HT1080 (cell line): ENCODE measurements around the gene IL25. TPM values are rescaled to one million over a fixed set of nuclear protein-coding genes. Genes with fewer than 3 reads are reported as not detected.
A peak's percentile ranks its signal among the peaks of the same experiment; 100 is the strongest.
"Not testable (repeated sequence)": the region's sequence is repeated elsewhere in the genome, so short reads cannot be mapped to it uniquely, and the experiment has no call there.

Experiments
- DNase-seq: peaks from one replicate; pipeline ENCODE4 v3.0.0-alpha.2; 2015; ENCODE audit warnings: low read depth
- polyA plus RNA-seq, 2 experiments: library from polyadenylated mRNA; depleted of rRNA; stranded (reverse); fragments of >200 nt; gene quantifications; 2 replicates each; pipeline ENCODE4 v1.2.3, GENCODE V29; 2015
- total RNA-seq: library from RNA; depleted of rRNA; stranded (reverse); fragments of >200 nt; shearing (Covaris generic); gene quantifications from 2 replicates; pipeline ENCODE4 v1.2.3, GENCODE V29; 2014; rRNA removed

Gene IL25
- not detected in 2 replicates for total RNA-seq
- not detected in 2 replicates for polyA plus RNA-seq (2015; cell fraction: cytosol; rRNA removed)
- polyA plus RNA-seq (2015; cell fraction: nucleus; rRNA removed): not detected in 2 replicates

DNA sequence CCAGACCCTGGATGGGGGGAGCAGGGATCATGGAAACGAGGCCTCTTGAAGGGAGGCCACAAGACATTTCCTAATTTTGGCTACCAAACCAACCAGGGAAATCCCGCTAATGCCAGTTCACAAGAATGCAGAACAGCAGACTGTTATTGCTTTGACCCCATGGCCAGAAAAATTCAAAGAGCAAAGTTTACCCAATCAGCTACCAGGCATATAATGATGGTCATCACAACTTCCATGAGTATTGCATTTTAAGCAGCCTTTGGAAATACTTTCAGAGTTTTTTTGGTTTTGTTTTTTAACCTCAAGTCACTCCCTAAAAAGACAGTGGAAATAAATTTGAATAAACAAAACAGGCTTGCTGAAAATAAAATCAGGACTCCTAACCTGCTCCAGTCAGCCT is at the start of gene IL25:
Gene IL25, plus strand, starts transcription at position 301 of the 400 bp plus-strand sequence.
- no peak for DNase-seq

DNA sequence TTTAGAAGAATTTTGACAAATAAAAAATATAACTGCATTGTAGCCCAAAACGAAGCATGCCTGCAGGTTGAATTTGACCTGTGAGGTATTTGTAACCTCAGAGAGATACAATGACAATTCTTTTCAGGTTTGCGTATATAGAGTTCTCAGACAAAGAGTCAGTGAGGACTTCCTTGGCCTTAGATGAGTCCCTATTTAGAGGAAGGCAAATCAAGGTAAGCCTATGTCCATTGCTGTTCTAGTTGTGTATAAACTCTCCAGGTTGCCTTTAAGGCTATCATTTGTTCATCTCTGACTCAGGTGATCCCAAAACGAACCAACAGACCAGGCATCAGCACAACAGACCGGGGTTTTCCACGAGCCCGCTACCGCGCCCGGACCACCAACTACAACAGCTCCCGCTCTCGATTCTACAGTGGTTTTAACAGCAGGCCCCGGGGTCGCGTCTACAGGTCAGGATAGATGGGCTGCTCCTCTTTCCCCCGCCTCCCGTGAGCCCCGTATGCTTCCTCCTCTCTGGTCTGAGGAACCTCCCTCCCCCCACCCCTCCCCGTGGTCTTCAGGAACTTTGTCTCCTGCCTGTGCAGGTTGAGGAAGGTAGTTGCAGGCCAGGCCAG is 48.7 kb upstream of the IL25 start:
- no peak for DNase-seq

DNA sequence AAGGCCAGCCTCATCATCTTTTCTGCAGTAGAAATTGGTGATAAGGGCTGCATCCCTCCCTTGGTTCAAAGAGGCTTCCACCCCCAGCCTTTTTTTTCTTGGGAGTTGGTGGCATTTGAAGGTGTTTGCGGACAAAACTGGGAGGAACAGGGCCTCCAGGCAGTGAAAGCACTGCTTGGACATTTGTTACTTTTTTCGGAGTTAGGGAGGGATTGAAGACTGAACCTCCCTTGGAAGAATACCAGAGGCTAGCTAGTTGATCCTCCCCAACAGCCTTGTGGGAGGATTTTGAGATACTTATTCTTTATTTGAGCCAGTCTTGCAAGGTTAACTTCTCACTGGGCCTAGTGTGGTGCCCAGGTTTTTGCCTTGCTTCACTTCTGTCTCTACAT is 48.2 kb upstream of the IL25 start:
- DNase-seq: no peak

DNA sequence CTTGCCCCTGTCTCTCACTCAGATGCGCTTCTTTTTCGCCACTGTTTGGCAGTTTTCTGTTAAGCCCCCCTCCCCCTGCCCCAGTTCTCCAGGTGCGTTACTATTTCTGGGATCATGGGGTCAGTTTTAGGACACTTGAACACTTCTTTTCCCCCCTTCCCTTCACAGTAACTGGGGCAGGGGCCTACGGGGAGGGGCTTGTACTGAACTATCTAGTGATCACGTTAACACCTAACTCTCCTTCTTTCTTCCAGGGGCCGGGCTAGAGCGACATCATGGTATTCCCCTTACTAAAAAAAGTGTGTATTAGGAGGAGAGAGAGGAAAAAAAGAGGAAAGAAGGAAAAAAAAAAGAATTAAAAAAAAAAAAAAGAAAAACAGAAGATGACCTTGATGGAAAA is 47.6 kb upstream of the IL25 start:
- no peak for DNase-seq

DNA sequence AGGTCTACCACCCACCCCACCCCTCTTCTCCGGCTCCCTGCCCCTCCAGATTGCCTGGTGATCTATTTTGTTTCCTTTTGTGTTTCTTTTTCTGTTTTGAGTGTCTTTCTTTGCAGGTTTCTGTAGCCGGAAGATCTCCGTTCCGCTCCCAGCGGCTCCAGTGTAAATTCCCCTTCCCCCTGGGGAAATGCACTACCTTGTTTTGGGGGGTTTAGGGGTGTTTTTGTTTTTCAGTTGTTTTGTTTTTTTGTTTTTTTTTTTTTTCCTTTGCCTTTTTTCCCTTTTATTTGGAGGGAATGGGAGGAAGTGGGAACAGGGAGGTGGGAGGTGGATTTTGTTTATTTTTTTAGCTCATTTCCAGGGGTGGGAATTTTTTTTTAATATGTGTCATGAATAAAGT is 46.9 kb upstream of the IL25 start:
- not testable (repeated sequence) for DNase-seq

DNA sequence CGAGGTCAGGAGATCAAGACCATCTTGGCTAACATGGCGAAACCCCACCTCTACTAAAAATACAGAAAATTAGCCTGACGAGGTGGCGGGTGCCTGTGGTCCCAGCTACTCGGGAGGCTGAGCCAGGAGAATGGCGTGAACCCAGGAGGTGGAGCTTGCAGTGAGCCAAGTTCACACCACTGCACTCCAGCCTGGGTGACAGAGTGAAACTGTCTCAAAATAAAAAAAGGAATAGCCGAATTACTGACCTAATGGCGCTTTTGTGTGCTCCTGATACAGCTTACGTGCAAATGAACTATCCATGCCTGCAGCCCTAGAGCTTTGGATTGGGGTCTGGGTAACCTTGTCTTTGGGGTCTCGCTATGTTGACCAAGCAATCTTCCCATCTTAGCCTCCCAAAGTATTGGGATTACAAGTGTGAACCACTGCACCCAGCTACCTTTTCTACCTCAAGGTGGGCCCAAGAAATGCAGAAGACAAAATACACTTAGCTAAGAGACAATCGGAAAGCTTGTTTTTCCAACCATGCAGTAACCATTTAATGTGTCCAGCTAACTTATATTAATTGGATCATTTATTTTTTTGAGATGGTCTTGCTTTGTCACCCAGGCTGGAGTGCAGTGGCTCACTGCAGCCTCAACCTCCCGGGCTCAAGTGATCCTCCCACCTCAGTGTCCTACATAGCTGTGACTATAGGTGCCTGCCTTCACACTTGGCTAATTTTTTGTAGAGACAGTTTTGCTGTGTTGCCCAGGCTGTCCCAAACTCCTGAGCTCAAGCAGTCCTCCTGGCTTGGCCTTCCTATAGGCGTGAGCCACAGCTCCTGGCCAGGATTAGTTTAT is 45.9 kb upstream of the IL25 start:
- no peak for DNase-seq

DNA sequence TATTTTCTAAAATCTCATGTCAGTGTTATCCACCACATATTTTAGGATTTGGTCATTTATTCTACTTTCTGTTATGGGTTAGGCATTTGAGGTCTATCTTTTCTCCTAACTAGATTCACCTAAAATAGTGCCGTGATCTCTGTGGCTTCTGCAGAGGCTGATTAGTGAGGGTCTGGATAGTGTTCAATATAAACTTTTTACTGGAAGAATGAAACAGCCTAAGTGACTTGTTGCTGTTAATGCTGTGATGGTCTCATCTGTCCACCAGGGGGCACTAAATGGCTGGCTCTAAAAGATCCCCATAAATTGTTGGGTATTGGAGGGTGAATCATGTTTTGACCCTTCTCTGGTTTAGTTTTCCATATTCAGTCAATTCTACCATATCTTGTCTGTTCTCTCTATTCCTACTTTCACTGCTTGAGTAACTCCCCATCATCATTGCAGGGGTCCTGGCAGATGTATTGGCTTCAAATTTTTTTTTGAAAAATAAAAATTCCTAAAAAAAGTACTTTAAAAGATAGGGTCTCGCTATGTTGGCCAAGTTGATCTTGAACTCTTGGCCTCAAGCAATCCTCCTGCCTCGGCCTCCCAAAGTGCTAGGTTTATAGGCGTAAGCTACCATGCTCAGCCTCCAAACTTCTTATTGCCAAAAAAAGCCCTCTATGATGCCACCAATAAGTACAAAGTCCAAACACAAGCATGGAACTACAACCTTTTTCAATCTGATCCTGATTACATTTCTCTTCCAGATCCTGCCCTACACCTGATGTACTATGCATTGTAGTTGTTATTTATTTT is 44.5 kb upstream of the IL25 start:
- DNase-seq: peak; percentile 53

DNA sequence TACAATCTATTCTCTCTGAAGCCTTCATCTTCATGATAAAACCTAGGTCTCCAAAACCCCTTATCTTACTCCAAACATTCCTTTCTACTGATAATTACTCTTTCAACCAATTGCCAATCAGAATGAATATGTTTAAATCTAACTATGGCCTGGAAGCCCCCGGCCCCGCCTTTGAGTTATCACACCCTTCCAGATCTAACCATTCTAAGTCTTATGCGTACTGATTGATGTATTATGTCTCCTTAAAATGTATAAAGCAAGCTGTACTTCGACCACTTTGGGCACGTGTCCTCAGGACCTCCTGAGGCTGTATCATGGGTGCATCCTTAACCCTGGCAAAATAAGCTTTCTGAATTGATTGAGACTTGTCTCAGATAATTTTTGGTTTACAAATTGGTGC is 37.0 kb upstream of the IL25 start:
- DNase-seq: no peak

DNA sequence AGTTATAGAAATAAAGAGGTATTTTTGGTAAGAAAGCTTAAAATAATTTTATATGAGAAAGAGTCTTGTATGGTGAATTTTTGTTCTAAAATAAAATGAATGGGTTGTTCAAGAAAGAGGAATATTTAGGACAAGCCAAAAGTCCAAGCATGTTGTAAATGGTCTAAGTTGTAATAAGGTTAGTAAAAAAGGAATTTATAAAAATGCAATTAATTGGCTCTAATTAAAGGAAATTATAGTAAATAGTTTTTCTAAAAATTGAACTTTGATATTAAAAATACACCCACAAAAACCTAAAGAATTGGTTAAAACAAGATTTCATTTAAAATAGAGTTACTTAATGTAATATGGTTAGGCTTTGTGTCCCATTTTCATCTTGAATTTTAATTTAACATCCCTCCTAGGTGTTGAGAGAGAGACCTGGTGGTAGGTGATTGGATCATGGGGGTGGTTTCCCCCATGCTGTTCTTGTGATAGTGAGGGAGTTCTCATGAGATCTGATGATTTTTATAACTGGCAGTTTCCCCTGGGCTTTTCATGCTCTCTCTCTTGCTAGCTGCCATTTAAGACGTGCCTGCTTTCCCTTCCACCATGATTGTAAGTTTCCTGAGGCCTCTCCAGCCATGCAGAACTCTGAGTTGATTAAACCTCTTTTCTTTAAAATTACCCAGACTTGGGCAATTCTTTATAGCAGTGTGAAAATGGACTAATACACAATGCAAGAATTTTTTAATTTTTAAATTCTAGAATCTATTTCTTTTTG is 32.9 kb upstream of the IL25 start:
- DNase-seq: no peak

DNA sequence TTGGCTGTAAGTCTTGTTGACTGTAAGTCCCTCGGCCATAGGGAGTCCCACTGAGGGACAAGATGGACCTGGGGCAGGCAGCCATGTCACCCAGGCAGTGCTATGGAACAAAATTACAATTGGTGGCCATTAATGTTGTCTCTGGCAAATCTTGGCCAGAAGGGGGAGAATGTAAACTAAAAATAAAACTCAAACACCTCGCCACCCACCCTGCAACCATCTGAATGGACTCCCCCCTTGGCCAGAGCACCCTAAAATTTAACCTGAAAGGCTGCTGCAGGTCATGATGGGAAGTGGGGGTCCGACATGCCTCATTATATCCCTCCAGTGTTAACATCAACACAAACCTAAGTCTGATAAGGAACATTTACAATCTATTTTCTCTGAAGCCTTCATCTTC is 28.1 kb upstream of the IL25 start:
- no peak for DNase-seq

DNA sequence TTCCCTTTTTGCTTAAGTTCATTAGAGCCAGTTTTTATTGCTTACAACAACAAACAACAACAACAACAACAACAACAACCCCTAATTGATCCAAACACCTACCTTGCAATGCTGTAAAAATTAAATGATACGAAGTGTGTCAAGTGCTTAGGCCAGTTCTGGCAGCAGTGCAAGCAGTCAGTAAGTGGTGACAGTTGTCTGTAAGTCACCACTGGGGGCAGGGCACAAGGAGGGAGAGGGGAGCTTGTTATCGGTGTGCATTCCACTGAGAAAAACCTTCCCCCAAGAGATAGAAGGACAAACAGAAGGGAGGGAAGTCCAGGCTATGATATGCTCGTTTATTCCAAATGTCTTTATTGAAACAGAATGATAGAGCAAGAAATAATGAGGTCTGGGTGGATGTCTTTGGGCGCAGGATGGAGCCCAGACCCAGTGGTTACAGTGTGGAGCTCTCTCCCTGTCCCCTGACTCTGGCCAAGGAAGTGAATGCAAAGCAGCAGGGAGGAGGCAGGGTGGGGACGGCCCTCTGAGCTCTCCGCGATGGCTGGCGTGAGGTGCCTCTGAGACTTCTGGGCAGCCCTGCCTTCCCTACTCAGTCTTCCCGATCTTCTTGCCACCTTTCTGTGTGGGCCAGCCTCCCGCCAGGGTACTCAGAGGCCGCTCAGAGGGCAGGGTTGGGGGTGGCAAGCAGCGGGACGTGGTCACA is 26.5 kb upstream of the IL25 start:
- DNase-seq: no peak

DNA sequence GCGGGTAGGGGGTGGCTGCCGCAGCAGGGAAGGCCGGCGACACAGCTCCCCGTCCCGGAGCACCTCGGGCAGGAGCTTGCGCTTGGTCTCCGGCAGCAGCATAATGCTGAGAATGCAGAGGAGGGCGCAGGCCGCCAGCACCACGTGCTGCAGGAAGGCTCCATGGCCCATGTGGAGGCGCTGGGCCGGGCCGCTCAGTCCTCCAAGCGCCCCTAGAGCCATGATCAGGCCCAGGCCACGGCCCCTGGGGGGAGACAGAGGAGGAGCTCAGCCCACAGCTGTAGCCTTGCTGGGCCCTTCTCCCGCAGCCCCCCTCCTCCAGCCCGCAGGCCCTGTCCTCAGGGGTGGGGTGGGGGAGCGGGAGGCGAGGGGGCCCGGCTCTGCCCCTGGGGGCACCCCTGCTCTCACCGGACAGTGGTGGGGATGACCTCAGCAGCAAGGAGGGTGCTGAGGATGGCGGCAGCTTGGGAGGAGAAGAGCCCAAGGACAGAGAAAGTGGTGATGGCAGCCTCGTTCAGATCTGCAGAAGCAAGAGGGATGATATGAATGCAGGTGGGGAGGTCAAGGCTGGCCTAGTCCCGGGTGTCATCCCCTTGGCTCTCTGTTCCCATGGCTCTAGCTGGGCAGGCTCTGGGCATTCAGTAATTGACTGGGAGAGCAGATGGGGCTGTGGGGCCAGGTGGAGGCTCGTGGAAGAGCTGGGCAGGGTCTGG is 25.8 kb upstream of the IL25 start:
- no peak for DNase-seq

DNA sequence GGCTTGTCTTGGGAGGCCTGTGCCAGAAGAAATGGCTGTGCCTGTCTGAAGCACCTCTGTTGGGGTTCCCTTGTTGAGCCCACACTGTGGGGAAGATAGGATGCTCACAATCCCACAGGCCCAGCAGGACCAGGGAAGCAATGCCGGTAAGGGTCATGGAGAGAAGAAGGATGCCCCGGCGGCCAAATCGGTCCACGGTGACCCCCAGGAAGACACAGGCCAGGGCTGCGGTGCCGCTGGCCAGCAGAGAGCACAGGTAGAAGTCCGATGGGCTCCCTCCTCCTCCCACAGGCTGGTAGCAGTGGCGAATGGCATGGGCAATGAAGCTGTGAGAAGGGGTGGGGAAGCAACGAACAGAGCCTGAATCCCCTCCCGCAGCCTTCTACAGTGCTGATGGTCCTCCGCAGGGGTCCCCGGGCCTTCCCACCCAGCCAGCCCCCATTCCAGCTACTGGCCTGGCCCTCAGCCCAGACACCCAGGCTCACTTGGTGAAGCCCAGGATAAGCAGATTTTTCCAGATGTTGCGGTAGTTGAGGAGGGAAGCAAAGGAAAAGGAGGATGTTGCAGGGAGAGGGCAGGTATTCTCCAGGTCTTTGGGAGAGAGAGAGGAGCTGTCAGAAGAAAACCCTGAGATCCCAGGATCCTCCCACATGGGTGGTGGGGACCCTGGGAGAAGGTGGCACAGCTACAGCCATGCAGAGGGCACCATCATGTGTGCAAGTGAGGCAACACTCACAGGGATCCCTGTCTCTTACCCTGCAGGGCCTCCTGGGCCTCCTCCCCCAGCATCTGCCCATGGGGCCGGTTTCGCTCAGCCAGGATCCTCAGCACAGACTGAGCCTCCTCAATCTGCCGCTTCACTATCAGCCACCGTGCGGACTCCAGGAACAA is 25.0 kb upstream of the IL25 start:
- DNase-seq: no peak

DNA sequence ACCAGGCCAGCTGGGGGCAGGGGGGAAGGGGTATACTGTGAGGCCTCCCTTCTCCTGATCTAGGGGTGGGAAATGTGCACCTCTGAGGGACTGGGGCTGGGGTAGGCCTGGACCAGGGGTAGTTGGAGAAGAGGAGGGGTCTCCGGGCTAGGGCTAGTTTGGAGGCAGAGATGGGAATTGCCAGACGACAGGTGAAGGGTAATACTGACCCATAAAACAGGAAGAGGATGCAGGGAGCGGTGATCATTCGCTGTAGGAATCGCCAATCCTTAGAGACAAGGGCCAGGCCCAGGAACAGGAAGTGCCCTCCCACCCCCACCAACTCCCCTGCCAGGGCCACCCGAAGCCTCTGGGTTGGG is 24.3 kb upstream of the IL25 start:
- no peak for DNase-seq

DNA sequence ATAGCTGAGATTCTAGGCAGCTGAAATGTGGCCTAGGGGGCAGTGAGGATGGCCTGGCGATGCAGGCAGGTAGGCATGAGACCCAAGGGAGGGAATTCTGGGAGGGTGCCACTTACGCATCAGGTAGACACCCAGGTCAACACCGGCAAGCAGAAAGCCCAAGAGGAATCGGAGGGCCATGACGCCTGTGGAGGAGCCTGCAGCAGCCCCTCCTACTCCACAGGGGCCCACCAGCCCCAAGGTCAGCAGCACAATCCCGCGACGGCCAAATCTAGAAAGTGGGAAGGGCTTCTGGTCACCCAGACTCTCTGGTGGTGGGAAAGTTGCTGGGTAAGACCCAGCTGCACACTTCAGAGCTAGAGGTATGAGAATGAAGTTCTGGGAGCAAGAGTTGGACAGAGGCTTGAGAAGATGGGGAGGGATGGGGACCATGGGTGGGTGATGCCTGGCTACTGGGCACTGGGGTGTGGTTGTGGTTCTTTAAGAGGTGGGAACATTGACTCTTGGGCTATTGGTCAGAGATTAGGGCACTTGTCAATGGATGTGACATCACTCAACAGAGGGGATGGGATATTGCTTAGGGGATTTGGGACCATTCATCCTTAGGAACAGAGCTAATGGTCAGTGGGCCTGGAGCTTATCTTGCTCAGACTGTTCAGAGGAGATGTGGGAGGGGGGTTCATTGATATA is 23.3 kb upstream of the IL25 start:
- no peak for DNase-seq

DNA sequence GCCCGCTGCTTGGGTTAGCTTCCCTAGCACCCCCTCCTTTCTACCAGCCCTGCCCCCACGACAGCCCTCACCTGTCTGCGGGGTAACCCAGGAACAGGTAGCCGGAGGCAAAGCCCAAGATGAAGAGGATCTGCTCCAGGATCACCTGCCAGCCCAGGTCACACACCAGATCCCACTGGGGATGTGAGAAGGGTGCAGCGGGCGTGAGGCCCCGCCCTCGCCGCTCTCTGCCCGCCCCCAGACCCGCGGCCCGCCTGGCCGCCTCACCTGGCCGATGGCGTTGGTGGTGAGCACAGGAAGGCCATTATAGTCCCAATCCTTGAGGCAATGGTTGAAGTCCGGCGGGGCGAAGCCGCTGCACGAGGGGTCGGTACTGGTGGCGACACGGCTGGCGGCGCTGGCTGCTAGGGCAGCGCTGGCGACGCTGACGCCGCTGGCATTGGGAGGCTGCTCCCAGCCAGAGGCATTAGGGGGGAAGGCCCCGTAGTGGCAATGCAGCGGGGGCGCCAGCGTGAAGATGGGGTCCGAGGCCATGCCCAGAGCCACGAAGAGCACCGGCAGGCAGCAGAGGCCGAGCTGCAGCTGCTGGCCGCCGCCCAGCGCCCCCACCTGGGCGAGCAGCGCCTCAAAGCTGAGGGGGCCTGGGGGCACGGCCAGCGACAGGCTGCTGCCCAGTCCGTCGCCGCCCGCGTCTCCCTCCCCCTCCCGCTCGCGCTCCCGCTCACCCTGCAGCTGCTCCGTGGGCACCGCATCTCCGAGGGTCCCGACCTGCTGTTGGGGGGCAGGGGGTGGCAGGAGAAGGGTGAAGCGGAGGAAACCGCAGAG is 20.7 kb upstream of the IL25 start:
- DNase-seq: no peak
